GM19372 (cell line): ENCODE data around the gene NUDT19.
"Not testable (repeated sequence)": the region's sequence is repeated elsewhere in the genome, so short reads cannot be mapped to it uniquely, and the experiment has no call there.

Experiments used
- ATAC-seq: cut with Tn5 transposase; IDR thresholded peaks from one replicate; pipeline ENCODE4 v1.9.1; 2021; ENCODE audit warnings: mild to moderate bottlenecking, low read depth, moderate library complexity; ENCODE audit not compliant: unreplicated experiment

Gene NUDT19

DNA sequence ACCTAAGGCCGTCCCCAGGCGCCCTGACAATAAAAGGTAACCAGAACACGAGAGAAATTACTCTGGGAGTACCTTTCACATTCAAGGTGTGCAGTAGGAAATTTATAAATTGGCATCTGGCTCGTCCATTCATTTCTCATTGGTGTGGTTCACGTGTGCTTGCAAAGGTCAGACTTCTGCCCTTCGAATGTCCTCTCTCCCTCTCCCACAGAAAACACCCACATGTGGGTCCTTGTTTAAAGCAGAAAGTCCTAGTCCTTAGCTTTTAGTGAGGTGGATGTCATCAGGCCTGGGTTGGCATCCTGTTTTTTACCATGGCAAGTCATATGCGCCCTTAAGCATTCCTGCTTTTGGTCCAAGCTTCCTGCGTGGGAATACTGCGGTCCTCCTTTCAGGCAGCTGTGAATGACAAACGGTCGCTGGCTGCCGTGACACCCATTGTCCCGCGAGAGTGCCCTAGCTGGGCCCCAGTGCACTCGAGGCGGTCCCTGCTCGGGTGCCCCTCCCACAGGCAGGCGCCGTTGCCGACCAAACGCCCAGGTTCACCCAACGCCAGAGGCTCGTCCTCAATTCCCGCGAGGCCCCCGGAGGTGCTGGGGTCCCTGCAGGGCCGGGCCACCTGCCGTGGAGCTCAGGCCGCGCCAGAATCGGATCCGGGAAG is at the start of gene NUDT19:
Gene NUDT19 (plus strand): TSS at position 531 of the 661 bp plus-strand sequence. CDS start 140 bp downstream, outside the sequence.
- ATAC-seq, result peak; percentile 78

- no peak for ATAC-seq
These were observed 48.9 kb upstream of the NUDT19 start for GRCh38 chr19:32642771-32643170.

DNA sequence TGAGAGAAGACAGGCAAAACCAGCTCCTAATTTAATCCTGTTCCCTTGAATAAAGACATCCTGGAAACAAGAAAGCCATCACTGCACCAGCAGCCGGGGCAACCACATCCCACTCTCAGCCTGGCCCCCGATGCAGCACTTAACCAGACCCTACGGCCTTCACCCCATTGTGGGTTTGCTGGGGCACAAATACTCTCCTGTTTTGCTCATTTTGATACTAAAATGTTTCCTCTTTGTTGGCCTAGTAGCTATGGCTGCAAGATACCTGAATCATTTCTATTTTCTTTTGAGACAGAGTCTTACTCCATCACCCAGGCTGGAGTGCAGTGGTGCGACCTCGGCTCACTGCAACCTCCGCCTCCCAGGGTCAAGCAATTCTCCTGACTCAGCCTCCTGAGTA is 45.1 kb upstream of the NUDT19 start:
- ATAC-seq, result no peak

- no peak for ATAC-seq
These were observed 44.3 kb upstream of the NUDT19 start for GRCh38 chr19:32647361-32647760.

- ATAC-seq, result no peak
These were observed 41.9 kb upstream of the NUDT19 start for GRCh38 chr19:32649751-32650150.

DNA sequence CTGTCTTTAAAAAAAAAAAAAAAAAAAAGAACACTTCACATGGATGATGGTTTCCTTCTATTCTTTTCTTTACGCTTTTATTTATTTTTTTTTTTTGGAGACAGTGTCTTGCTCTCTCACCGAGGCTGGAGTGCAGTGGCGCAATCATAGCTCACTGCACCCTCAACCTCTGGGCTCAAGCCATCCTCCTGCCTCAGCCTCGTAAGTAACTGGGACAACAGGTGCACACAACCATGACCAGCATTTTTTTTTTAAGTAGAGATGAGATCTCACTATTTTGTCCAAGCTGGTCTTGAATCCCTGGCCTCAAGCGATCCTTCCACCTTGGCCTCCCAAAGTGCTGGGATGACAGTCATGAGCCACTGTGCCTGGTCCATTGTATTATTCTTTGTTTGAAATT is 41.0 kb upstream of the NUDT19 start:
- no peak for ATAC-seq

- ATAC-seq, result no peak
These were observed 39.9 kb upstream of the NUDT19 start for GRCh38 chr19:32651729-32652140.

GRCh38 chr19:32652331-32652730 is 39.3 kb upstream of the NUDT19 start:
- not testable (repeated sequence) for ATAC-seq

- no peak for ATAC-seq
These were observed 38.6 kb upstream of the NUDT19 start for GRCh38 chr19:32652894-32653598.

DNA sequence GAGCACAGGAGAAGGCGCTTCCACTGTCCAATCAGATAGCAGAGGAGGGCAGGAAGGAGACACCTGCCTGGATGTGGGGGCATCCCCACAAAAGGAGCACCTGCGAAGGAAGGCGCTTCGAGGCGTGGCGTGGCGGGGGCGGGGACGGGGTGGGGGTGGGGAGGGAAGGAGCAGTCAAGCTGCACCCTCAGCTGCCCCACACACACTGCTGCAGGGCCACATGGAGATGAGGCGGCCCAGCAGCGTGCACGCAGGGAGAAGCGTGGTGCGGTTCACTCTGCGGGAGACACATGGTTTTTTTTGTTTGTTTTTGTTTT is 38.1 kb upstream of the NUDT19 start:
- ATAC-seq, result no peak

- not testable (repeated sequence) for ATAC-seq
These were observed 35.2 kb upstream of the NUDT19 start for GRCh38 chr19:32656379-32656778.

GRCh38 chr19:32658075-32658474 is 33.5 kb upstream of the NUDT19 start:
- ATAC-seq, result no peak

DNA sequence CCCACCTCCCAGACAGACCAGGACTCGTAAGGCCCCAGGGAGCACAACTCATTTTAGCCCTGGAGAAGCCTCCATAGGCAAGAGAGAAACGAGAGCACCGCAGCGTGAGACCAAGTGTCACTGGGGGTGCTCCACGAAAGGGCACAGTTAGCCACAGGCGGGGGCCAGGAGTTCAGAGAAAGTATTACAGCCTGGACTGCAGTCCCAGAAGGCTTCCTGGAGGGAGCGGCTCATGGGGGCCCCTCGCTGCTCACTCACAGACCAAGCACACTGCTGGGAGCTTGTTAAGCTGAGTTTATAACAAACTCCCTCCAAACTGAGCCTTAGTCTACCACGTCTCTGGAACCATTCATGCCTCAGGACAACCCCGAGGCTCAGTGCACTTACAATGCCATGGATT is 33.1 kb upstream of the NUDT19 start:
- no peak for ATAC-seq

GRCh38 chr19:32661318-32661717 is 30.3 kb upstream of the NUDT19 start:
- no peak for ATAC-seq

DNA sequence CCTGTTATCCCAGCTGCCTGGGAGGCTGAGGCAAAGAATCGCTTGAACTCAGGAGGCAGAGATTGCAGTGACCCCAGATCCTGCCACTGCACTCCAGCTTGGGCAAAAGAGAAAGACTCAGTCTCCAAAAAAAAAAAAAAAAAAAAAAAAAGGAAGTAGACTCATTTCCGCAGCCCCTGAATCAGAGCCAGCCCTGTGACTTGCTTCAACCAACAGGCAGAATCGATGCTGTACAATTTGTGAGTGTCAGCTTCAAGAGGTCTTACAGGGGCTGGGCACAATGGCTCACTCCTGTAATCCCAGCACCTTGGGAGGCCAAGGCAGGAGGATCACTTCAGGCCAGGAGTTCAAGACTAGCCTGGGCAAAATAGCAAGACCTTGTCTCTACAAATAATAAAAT is 29.4 kb upstream of the NUDT19 start:
- no peak for ATAC-seq

- ATAC-seq, result no peak
These were observed 25.5 kb upstream of the NUDT19 start for GRCh38 chr19:32666084-32666483.

- no peak for ATAC-seq
These were observed 22.3 kb upstream of the NUDT19 start for GRCh38 chr19:32669310-32669709.

DNA sequence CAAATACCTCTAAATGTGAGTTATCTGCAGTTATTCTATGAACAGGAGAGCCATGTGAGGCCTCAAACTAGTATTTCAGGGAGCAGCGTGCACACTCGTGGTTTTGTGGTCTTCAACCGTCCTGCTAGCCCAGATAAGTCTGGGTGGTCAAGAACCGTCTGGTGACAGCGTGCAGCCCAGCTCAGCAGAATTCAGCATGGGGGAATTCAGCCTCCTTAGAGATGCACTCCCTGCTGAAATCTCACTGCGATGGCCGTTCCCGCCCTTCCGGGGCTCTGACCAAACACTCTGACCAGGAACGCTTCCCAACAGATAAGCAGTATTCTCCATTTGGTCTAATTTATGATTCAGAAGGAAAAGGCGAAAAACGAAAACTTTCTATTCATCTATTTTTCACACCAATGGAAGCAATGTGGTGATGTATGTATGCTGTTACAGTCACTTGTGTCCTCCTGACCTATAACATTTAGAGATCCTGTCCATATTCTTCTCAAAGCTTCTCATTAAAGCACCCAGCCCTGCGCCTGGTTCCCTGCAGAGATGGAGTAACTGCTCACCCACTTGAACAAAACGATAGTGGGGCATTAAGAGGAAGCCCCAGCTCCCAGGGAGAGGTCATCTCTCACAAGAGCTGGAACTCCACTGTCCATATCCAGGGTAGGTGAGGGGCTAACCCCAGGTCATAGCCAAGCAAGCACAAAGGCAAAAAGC is 19.6 kb upstream of the NUDT19 start:
- no peak for ATAC-seq

DNA sequence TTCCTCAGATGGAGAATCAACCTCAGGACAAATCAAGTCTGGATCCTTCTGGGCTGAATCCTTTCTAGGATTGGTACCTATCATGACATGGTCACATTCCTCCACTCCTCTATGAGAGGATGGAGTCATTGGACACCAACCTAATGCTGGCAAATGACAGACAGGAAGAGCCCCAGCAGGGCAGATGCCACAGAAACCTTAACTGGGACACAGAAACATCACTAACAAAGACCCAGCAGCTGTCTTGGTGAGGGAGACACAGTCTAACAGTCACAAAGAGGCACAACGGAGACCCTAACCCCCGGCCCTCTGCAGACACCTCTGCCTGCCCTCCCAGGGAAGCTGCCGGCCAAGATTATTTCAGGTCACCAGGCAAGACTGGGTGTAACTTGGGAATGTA is 18.8 kb upstream of the NUDT19 start:
- no peak for ATAC-seq

GRCh38 chr19:32673573-32673972 is 18.0 kb upstream of the NUDT19 start:
- ATAC-seq, result no peak

- ATAC-seq, result no peak
These were observed 17.3 kb upstream of the NUDT19 start for GRCh38 chr19:32674153-32674930.
